Uterus (tissue), 4 donors: Measurements from ENCODE around the gene GPR101. TPM values are rescaled to one million over a fixed set of nuclear protein-coding genes. Genes with fewer than 3 reads are reported as not detected.
"Not testable (repeated sequence)": the region's sequence is repeated elsewhere in the genome, so short reads cannot be mapped to it uniquely, and the experiment has no call there.

Experiments used
- DNase-seq, 2 donors: peaks; one replicate each; pipeline ENCODE4 v3.0.0-alpha.2; 2019 to 2020
- H3K27ac ChIP-seq, 2 donors: fragments of 200-600 bp; sonication (generic); 1 replicate in 1 of 2; 2 replicates in 1 of 2; pipeline ENCODE4 v1.5.1; 2016 to 2018
- H3K27me3 ChIP-seq, 2 donors: fragments of 200-600 bp; sonication (generic); one replicate each; pipeline ENCODE4 v1.5.1; 2018 to 2019; ENCODE audit warnings: control low read depth in 1 of 2
- H3K36me3 ChIP-seq, 2 donors: fragments of 200-600 bp; sonication (generic); one replicate each; pipeline ENCODE4 v1.5.1; 2019; ENCODE audit warnings: control low read depth in 1 of 2
- H3K4me1 ChIP-seq, 2 donors: fragments of 200-600 bp; sonication (generic); one replicate each; pipeline ENCODE4 v1.5.1; 2018 to 2019; ENCODE audit warnings: control low read depth in 1 of 2
- H3K4me3 ChIP-seq, 2 donors: fragments of 200-600 bp; sonication (generic); 1 replicate in 1 of 2; 2 replicates in 1 of 2; pipeline ENCODE4 v1.5.1; 2018 to 2019; ENCODE audit warnings: mild to moderate bottlenecking in 1 of 2
- H3K9me3 ChIP-seq, 2 donors: fragments of 200-600 bp; sonication (generic); one replicate each; pipeline ENCODE4 v1.5.1; 2019; ENCODE audit warnings: control low read depth in 1 of 2
- POLR2A ChIP-seq, 2 donors: fragments of 450-650 bp; IDR thresholded peaks; one replicate each; pipeline ENCODE4 v1.6.1; 2016; ENCODE audit warnings: antibody characterized with exemption in 2 of 2, mild to moderate bottlenecking in 1 of 2, moderate library complexity in 1 of 2
- intact Hi-C: fragments of 100-400 bp; cut with DNase I; formaldehyde crosslinking; loops from one replicate; pipeline ENCODE4 v1.15.1; 2023; ENCODE audit warnings: low total_unique reads
- total RNA-seq, 4 donors: library from RNA; depleted of rRNA in 3 of 4; stranded (reverse); fragments of >200 nt in 3 of 4; gene quantifications; one replicate each; pipeline versions ENCODE4 v1.1.0 to v1.2.4, GENCODE V29; 2014 to 2023
- TF ChIP-seq, protein P1 (sequence below), 4 experiments: fragments of 200-600 bp in 2 of 4; fragments of 450-650 bp in 2 of 4; sonication (generic) in 2 of 4; IDR thresholded peaks; one replicate each; pipeline ENCODE4 v1.5.1; 2016 to 2019; ENCODE audit warnings: antibody characterized with exemption in 4 of 4, mild to moderate bottlenecking in 2 of 4, moderate library complexity in 1 of 4
- donor health status: DM: yes; HTN: yes; CAD: no.

Gene GPR101
- total RNA-seq, 4 donors from 2014 or later, result not detected

GRCh38 chrX:137028699-137029098, 5.1 kb downstream of the GPR101 start:
- intact Hi-C loops, result no loop called here
- TF ChIP-seq, protein P1, sequence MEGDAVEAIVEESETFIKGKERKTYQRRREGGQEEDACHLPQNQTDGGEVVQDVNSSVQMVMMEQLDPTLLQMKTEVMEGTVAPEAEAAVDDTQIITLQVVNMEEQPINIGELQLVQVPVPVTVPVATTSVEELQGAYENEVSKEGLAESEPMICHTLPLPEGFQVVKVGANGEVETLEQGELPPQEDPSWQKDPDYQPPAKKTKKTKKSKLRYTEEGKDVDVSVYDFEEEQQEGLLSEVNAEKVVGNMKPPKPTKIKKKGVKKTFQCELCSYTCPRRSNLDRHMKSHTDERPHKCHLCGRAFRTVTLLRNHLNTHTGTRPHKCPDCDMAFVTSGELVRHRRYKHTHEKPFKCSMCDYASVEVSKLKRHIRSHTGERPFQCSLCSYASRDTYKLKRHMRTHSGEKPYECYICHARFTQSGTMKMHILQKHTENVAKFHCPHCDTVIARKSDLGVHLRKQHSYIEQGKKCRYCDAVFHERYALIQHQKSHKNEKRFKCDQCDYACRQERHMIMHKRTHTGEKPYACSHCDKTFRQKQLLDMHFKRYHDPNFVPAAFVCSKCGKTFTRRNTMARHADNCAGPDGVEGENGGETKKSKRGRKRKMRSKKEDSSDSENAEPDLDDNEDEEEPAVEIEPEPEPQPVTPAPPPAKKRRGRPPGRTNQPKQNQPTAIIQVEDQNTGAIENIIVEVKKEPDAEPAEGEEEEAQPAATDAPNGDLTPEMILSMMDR (IDR thresholded peaks at IDR 0.05), result no peak
- no peak for TF ChIP-seq POLR2A (IDR thresholded peaks at IDR 0.05)
- H3K4me1 ChIP-seq, result peaks cover 0 to 2% of the 10 kb centered on the region in 2 donors
- H3K4me3 ChIP-seq, result no peak overlapping the region
- no peaks in the 10 kb centered on the region for H3K36me3 ChIP-seq
- DNase-seq, result no peak
- no peaks in the 10 kb centered on the region for H3K9me3 ChIP-seq
- peaks cover 0 to 15% of the 10 kb centered on the region in 2 donors for H3K27me3 ChIP-seq
- H3K27ac ChIP-seq, result no peak overlapping the region

DNA sequence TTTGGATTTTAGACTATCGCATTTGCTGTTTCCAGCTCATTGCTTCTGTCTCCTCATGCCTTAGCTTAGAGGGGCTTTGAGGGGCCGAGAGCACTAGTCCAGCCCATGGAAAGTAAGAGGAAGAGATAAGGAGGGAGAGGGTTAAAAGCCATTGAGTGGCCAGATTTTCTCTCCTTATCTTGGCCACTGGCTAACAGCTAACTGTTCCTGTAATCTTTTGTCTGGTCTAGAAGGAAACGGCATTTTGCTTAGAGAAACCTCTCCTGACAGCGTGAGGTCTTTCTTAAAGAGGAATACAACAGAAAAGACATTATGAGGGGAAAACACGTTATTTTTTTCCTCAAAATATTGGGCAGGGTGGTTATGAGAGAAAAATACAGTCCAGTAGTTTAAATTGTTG, 7.9 kb downstream of the GPR101 start:
- H3K27ac ChIP-seq, result no peak overlapping the region
- intact Hi-C loops, result no loop called here
- H3K36me3 ChIP-seq, result no peaks in the 10 kb centered on the region
- no peaks in the 10 kb centered on the region for H3K4me1 ChIP-seq
- no peak overlapping the region for H3K4me3 ChIP-seq
- DNase-seq, result no peak
- no peaks in the 10 kb centered on the region for H3K9me3 ChIP-seq
- TF ChIP-seq, protein P1 (IDR thresholded peaks at IDR 0.05), result no peak
- TF ChIP-seq POLR2A (IDR thresholded peaks at IDR 0.05), result no peak
- peaks cover 0 to 10% of the 10 kb centered on the region in 2 donors for H3K27me3 ChIP-seq

DNA sequence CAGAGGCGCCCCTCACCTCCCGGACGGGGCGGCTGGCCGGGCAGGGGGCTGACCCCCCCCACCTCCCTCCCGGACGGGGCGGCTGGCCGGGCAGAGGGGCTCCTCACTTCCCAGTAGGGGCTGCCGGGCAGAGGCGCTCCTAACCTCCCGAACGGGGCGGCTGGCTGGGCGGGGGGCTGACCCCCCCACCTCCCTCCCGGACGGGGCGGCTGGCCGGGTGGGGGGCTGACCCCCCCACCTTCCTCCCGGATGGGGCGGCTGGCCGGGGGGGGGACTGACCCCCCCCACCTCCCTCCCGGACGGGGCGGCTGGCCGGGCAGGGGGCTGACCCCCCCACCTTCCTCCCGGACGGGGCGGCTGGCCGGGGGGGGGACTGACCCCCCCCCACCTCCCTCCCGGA, 33.6 kb downstream of the GPR101 start:
- H3K36me3 ChIP-seq, H3K27ac ChIP-seq, H3K4me3 ChIP-seq, intact Hi-C loops, H3K9me3 ChIP-seq, H3K27me3 ChIP-seq, DNase-seq, H3K4me1 ChIP-seq: not testable (repeated sequence)

DNA sequence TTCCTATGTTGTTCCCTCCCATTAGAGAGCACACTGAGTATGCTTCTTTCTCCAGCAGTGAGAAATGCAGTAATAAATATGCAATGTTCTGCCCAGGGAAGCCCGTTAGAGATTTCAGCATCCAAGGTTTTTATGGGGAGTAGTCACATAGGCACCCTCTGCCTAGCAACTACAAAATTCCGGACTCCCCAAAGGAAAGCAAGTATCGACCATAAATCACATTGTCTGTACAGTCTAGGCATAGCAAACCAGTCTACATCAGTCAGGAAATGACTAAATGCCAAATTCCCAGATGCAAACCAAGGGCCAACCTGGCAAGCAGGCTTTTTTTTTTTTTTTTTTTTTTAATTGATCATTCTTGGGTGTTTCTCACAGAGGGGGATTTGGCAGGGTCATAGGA, 34.8 kb downstream of the GPR101 start:
- intact Hi-C loops, result no loop called here
- Histone ChIP-seq H3K27me3 (no peaks in the 10 kb centered on the region), H3K36me3 (no peaks in the 10 kb centered on the region), H3K27ac (no peak overlapping the region), H3K4me3 (no peak overlapping the region), H3K4me1 (no peaks in the 10 kb centered on the region), H3K9me3 (no peaks in the 10 kb centered on the region)
- no peak for TF ChIP-seq POLR2A (IDR thresholded peaks at IDR 0.05)
- TF ChIP-seq, protein P1 (IDR thresholded peaks at IDR 0.05), result no peak
- no peak for DNase-seq

Other genes starting within 250 kb of the GPR101 start
- gene RBMX, start 153.3 kb downstream of the GPR101 start, total RNA-seq, result 100 to 1,000 TPM; 231 to 478 (median 248) TPM